GM19463 (cell line): ENCODE data around the gene SRPK3.

Source experiments
- ATAC-seq: cut with Tn5 transposase; IDR thresholded peaks from one replicate; pipeline ENCODE4 v1.9.1; 2021; ENCODE audit warnings: mild to moderate bottlenecking, moderate library complexity; ENCODE audit not compliant: unreplicated experiment

Gene SRPK3

DNA sequence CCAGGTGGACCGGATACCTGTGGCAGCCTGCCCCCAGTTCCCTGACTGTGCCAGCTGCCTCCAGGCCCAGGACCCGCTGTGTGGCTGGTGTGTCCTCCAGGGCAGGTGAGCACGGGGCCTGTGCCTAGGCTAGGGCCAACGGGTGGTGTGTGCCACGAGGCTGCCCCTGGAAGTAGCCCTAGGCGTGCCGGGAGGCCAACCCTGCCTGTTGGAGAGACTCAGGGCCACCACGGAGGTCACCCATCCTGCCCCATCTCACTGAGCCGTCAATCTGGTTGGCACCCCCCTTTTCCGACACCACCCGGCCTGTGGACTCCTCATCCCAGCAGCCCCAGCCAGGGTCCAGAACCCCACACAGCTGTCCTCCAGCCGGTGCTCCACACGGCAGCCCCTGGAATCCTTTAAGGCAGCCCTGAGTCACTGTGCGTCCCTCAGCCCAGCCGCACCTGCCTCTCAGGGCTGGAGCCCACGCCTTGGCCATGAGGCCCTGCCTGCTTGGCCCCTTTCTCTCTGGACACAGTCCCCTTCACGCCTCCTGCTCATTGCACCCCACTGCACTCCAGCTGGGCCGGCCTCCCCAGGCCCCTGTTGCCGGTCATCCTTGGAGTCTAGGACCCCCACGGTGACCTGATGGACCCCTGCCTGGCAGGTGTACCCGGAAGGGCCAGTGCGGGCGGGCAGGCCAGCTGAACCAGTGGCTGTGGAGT is 11.5 kb upstream of the SRPK3 start:
- no peak for ATAC-seq

DNA sequence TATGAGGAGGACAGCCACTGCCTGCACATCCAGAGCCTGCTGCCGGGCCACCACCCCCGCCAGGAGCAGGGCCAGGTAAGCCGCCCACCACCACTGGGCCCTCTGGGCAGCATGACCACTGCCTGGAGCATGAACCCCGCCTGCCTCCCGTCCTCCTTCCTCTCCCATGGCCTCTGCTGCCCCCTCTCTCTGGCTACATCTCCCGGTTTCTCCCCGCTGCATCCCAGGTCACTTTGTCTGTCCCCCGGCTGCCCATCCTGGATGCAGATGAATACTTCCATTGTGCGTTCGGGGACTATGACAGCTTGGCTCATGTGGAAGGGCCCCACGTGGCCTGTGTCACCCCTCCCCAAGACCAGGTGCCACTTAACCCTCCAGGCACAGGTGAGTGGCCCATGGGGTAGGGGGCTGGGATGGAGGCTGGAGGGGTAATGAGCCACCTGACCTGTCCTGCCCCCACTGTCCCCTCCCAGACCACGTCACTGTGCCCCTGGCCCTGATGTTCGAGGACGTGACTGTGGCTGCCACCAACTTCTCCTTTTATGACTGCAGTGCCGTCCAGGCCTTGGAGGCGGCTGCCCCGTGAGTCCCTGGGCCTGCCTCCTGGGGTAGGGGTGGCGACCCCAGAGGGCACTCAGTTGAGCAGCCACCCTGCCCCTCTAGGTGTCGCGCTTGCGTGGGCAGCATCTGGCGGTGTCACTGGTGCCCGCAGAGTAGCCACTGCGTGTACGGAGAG is 10.8 kb upstream of the SRPK3 start:
- ATAC-seq = no peak

DNA sequence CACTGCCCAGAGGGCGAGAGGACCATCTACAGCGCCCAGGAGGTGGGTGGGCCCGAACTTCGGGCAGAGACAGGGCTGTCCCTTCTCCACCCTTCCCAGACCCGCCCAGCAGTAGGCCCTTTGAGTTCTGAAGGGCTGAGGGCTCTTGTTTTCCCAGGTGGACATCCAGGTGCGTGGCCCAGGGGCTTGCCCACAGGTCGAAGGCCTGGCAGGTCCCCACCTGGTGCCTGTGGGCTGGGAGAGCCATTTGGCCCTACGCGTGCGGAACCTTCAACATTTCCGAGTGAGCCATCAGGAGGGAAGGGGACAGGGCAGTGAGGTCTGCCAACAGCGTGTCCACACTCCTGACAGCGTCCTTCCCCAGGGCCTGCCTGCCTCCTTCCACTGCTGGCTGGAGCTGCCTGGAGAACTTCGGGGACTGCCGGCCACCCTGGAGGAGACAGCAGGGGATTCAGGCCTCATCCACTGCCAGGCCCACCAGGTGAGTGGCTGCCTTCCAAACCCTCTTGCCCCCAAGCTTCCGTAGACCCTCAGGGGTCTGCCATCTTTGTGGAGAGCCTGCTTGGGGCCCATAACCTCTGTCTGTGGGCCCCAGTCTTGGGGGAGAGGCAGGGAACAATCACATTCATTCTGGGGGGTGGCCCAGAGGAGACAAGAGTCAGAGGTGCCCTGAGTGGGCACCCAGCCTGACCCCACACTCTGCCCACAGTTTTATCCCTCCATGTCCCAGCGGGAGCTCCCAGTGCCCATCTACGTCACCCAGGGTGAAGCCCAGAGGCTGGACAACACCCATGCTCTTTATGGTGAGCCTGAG is 10.0 kb upstream of the SRPK3 start:
- ATAC-seq = no peak

DNA sequence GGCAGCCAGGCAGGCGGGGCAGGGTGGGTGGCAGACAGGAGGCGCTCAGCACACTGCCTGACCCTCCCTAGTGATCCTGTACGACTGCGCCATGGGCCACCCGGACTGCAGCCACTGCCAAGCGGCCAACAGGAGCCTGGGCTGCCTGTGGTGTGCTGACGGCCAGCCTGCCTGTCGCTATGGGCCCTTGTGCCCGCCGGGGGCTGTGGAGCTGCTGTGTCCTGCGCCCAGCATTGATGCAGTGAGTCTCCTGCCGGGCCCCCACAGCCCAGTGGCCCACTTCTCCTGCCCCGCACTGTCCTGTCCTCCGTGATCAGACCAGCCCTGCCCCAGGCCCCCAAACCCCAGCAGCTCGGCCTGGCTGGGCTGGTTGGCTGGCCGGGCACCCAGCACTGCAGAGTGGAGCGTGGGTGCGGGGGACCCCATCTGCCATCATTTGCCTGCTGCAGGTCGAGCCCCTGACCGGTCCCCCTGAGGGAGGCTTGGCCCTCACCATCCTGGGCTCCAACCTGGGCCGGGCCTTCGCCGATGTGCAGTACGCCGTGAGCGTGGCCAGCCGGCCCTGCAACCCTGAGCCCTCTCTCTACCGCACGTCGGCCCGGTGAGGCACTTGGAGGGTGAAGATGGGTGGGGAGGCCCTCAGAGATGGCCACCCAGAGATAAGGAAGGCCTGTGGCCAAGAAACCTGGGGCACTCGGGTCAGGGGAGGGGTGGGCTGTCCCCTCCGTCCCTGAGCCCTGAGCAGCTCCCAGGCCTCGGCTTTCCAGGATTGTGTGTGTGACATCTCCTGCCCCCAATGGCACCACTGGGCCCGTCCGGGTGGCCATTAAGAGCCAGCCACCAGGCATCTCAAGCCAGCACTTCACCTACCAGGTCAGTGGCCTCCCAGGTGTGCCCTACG is 9.2 kb upstream of the SRPK3 start:
- no peak for ATAC-seq

DNA sequence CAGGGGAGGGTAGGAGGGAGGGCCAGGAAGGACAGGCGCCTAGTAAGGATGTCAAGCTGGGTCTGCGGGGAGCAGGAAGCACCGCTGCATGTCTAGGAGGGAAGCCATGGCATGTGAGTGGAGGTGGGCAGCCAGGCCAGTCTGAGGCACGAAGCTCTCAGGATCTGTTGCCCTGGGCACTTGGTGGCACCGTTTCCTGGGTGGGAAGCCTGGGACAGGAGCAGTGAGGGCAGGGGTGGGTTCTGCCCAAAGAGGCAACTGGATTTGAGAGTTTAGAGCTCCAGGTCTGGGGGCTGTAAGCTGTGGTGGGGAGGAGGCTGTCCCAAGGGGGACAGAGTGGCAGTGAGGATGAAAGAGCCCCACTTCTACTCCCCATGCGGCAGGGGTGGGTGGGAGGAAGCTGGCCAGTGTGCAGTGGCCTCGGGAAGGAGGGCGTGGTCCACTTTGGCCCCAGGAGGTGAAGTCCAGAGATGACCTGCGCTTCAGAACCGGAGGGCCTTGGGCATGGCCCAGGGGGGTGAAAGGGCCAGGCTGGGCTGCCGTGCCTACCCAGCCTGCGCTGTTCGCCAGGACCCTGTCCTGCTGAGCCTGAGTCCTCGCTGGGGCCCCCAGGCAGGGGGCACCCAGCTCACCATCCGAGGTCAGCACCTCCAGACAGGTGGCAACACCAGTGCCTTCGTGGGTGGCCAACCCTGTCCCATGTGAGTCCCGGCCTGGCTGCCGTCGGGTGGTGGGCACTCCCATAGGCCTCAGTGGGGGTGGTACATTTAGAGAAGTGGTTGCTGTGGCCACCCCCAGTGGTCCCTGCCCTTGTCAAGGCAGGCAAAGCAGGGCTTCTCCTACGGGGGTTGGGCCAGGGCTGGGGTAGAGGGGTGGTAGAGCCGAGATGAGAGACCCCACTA is 8.3 kb upstream of the SRPK3 start:
- ATAC-seq = no peak

DNA sequence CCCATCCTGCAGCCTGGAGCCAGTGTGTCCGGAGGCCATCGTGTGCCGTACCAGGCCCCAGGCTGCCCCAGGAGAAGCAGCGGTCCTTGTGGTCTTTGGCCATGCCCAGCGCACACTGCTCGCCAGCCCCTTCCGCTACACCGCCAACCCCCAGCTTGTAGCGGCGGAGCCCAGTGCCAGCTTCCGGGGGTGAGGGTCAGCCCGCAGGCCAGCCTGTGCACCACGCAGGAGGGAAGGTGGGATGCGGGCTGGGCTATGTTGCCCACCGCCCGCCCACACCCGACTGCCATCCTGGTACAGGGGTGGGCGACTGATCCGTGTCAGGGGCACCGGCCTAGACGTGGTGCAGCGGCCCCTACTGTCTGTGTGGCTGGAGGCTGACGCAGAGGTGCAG is 7.6 kb upstream of the SRPK3 start:
- ATAC-seq = no peak

DNA sequence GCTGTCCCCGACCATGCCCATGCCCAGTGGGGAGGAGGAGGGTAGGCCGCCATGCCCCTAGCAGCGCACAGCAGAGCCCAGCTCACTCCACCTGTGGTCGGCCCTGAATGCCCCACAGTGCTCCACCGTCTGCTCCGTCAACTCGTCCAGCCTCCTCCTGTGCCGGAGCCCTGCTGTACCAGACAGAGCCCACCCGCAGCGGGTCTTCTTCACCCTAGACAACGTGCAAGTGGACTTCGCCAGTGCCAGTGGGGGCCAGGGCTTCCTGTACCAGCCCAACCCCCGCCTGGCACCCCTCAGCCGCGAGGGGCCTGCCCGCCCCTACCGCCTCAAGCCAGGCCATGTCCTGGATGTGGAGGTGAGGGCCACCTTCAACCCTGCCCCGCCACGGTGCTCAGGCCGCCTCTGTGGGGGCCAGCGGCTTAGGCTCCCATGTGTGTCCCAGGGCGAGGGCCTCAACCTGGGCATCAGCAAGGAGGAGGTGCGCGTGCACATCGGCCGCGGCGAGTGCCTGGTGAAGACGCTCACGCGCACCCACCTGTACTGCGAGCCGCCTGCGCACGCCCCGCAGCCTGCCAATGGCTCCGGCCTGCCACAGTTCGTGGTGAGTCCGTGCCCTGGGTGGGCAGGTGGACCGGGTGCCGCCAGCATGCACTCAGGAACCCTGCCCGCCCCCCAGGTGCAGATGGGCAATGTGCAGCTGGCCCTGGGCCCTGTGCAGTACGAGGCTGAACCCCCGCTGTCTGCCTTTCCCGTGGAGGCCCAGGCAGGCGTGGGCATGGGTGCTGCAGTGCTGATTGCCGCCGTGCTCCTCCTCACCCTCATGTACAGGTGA is 6.9 kb upstream of the SRPK3 start:
- no peak for ATAC-seq

DNA sequence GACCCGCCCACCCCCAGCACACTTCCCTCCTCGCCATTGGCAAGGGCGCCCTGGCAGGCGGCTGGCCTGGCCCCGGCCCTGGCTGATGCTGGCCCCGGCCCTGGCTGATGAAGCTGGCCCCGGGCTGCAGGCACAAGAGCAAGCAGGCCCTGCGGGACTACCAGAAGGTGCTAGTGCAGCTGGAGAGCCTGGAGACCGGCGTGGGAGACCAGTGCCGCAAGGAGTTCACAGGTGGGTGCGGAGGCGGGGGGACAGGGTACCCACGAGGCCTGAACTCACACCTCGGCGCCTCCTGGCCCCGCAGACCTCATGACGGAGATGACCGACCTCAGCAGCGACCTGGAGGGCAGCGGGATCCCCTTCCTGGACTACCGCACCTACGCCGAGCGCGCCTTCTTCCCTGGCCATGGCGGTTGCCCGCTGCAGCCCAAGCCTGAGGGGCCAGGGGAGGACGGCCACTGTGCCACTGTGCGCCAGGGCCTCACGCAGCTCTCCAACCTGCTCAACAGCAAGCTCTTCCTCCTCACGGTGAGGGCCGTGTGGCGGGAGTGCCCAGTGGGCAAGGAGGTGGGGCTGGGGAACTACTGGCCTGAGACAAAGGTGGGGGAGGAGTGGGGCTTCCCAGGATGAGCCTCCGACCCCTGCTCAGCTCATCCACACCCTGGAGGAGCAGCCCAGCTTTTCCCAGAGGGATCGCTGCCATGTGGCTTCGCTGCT is 6.1 kb upstream of the SRPK3 start:
- ATAC-seq = no peak

DNA sequence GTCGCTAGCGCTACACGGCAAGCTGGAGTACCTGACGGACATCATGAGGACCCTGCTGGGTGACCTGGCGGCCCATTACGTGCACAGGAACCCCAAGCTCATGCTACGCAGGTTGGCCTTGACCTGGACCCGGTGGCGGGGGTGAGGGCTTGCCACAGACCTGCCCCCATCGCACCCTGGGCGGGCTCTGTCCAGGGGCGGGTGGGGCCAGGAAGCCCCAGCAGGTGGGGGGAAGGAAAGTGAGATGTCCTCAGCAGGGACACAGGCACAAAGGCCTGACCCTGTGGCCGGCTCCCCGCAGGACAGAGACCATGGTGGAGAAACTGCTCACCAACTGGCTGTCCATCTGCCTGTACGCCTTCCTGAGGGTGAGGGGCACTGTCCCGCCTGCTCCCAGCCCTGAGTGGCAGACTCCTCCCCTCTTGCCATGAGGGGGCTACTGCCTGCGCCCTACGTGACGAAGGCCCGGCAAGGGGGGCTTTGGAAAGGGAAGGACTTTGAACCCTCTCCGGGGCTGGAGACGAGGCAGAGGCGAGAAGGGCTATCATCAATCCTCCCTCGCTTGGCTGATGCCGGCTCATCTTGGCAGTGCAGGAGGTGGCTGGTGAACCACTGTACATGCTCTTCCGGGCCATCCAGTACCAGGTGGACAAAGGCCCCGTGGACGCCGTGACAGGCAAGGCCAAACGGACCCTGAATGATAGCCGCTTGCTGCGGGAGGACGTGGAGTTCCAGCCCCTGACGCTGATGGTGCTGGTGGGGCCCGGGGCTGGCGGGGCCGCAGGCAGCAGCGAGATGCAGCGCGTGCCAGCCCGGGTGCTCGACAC is 5.3 kb upstream of the SRPK3 start:
- ATAC-seq = no peak

DNA sequence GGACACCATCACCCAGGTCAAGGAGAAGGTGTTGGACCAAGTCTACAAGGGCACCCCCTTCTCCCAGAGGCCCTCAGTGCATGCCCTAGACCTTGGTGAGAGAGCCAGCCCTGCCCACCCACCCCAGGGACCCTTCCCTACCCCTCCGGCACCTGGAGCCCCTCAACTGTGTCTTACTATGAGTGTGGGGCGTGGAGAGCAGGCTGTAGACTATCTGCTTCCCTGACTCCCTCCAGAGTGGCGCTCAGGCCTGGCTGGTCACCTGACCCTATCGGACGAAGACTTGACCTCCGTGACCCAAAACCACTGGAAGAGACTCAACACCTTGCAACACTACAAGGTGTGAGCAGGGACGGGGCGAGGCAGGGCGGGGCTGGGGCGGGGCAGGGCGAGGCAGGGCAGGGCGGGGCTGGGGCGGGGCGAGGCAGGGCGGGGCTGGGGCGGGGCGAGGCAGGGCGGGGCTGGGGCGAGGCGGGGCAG is 4.7 kb upstream of the SRPK3 start:
- no peak for ATAC-seq

DNA sequence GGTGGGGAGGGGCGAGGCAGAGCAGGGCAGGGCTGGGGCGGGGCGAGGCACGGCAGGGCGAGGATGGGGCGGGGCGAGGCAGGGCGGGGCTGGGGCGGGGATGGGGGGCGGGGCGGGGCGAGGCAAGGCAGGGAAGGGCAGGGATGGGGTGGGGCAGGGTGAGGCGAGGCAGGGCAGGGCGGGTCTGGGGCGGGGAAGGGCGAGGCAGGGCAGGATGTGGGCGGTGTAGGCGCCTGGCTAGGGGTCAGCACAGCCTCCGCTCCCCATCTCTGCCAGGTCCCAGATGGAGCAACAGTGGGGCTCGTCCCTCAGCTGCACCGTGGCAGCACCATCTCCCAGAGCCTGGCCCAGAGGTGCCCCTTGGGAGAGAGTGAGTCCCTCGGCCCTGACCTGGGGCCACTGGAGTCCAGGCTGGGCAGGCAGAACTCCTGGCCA is 4.2 kb upstream of the SRPK3 start:
- ATAC-seq = no peak

DNA sequence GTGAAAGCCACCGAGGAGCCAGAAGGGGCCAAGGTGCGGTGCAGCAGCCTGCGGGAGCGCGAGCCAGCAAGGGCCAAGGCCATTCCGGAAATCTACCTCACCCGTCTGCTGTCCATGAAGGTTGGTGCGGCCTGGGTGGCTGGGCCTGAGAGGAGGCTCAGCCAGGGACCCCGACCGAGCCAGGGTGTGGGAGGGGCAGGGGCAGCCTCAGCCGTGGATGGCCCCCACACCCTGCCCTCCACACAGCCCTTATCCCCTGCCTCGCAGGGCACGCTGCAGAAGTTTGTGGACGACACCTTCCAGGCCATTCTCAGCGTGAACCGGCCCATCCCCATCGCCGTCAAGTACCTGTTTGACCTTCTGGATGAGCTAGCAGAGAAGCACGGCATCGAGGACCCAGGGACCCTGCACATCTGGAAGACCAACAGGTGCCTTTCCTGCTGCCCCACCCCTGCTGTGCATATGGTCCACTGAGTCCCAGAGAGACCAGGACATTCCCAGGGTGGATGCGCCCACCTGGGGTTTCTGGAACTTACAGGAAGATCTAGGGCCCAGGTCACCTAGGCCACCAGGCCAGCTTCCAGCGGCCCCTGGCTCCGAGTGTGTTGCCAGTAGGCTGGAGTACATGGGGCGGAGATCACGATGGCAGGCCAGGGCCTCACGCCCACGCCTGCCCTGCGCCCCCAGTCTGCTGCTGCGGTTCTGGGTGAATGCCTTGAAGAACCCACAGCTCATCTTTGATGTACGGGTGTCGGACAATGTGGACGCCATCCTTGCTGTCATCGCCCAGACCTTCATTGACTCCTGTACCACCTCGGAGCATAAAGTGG is 3.4 kb upstream of the SRPK3 start:
- no peak for ATAC-seq

DNA sequence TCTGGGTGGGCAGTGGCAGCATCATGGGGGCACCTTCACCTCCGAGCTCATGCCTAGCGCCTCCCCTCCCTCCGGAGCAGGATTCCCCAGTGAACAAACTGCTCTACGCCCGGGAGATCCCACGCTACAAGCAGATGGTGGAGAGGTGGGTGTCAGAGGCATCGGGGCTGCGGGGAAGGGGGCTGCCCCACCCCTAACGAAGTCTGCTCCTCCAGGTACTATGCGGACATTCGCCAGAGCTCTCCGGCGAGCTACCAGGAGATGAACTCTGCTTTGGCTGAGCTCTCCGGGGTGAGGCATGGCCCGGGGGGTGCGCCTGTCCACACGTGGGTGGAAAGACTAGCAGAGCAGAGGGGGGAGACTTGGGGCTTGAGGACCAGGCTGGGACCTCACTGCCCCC is 2.7 kb upstream of the SRPK3 start:
- no peak for ATAC-seq

DNA sequence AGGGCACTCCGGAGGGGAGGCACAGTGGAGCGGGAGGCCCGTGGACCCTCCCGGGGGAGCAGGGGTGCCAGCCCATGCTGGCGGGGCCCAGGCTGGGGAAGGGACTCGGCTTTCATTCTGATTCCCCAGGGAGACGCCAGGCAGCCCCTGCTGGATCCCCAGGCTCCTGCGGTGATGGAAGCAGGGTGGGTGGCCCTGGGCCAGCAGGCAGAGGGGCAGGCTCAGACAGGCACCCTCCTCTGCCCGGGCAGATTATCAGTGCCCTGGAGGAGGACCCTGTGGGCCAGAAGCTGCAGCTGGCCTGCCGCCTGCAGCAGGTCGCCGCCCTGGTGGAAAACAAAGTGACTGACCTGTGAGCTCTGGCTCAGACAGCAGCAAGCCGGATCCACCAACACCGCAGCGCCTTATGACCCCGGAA is 2.1 kb upstream of the SRPK3 start:
- ATAC-seq = no peak

DNA sequence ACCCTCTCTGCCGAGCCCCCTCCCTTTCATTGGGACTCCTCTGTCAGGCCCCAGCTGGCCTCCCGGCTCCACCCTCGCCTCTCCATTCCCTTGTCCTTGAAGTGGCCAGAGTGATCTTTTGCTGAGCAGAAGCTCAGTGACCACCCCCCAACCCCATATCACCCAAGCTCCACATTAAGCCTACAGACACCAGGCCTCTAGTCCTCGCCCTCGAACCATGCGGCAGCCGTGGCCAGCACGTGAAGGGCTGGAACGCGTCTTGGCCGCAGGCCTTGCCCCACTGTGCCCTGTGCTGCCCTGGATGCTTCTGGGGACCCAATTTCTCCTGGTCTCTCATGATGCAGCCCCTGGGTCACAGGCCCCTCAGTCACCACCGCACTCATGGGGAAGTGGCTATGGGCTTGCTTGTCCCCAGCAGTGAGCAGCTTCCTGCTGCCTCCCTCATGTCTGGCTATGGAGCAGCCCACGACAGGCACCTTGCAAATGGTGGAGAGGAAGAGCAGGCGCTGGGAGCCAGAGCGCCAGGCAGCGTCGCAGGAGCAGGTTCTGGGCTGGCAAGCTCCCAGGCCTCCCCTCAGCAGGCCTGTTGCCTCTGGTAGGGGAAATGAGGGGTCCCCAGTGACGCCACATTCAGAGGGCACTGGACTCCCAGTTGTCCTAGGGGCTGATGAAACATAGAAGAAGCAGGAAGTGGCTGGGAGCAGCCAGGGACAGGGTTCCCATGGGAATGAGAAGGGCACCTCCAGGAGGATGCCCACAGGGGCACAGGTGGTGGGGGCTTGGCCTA is 757 bp upstream of the SRPK3 start:
- no peak for ATAC-seq
